GM18505 (cell line): ENCODE results near the gene MAD1L1.

Experiments used
- ATAC-seq: cut with Tn5 transposase; IDR thresholded peaks from one replicate; pipeline ENCODE4 v1.9.1; 2021; ENCODE audit not compliant: unreplicated experiment
- POLR2A ChIP-seq: IDR thresholded peaks from 4 replicates; pipeline ENCODE4 v1.6.1; 2011; ENCODE audit warnings: borderline replicate concordance; ENCODE audit not compliant: insufficient read depth, insufficient read length; ENCODE audit errors: extremely low read depth

Gene MAD1L1

DNA sequence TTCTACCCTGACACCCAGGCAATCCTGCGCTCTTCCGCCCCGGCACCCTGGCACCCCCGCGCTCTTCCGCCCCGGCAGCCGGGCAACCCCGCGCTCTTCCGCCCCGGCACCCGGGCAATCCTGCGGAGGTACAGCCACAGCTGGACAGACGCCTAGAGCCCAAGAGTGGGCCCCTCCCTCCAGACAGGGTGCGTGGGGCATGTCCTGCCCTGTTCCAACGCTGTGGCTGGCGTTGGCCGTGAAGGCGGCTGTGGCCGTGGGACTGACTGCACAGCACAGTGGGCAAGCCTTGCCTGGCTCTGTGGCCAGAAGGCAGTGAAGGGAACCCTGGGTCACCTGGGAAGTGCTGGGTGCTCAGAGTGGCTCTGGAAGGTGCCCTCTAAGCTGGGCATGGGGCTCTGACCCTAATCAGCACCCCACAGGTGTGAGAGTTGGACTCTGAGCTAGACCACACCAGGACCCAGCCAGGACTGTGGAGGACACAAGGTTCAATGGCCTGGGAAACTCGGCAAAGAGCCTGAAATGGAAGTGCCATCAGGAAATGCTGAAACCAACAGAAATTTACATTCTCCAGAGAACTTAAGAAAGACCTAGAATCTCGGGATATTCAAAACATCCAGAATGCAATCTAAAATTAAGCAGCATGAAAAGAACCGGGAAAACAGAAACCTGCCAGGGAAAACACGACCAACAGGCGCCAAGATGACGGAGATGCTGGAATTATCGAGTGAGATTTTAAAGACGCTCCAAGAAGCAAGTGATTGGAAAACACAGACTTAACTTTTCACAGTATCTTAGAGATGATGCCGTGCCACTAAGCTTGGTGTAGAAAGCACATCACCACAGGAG, 309.1 kb downstream of the MAD1L1 start:
- ATAC-seq: no peak
- TF ChIP-seq POLR2A: no peak

DNA sequence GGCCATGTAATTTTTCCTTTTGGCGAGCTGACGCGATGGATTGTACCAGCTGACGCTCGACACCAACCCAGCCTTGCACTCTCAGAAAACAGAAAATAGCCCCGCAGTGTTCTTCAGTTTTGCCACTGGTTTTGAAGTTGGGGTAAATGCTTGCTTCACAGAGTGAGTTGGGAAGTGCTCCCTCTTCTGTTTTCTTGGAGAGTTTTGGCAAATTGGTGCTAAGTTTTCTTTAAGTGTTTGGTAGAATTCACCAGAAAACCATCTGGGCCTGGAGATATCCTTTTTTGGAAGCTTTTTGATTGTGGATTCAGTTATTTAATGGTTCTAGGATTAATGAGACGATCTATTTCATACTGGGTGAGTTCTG, 309.9 kb downstream of the MAD1L1 start:
- TF ChIP-seq POLR2A: no peak
- no peak for ATAC-seq

DNA sequence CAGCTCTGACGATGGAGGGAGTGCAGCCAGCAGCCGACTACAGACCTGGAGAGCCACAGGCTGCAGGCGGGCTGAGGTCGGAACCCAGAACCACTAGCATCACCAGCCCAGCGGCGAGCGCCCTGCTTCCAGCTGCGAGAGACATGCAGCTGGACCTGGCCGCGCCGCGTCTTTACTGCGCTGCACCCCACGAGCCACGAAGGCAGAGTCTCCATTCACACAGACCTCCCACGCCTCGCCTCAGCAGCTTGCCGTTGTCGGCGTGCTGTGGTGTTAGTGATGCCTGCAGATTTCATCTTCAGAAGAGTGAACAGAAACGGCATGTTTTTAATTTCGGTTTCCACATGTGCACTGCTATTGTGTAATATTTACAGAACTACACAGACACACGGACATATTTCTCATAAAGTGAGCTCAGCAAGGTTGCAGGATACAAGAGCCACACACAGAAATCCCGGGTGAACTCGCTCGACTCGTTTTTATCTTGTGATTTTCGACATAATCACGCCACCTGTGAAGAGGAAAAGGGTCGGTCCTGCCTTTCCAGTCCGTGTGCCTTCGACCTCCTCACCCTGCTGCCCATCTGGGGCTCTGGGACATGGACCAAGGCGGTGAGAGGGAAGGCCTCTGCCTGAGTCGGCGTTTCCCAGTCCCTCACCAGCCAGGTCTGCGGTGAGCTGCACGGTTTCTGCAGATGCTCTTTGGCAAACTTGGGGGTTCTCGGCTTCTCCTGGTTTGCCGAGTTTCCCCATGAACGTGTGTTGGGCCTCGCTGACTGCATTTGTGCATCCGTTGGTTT, 310.5 kb downstream of the MAD1L1 start:
- ATAC-seq: no peak
- no peak for TF ChIP-seq POLR2A

DNA sequence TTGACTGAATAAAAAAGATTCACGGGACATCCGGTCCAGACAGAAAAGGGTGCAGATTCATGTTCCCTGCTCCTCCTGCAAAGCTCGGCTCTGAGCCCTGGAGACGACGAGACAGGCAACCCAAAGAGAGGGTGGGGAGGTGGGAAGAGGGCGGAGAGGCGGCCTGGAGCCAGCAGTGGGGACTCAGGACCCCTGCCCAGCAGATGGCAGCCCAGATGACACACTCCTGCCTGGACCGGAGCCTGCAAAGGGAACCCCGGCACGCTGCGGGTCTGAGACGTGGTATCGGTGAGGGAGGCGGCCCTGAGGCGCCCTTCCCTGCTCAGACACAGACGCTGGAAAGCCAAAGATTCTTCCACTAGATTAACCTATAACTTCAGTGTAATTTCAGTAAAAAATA, 311.9 kb downstream of the MAD1L1 start:
- TF ChIP-seq POLR2A: no peak
- ATAC-seq: no peak

DNA sequence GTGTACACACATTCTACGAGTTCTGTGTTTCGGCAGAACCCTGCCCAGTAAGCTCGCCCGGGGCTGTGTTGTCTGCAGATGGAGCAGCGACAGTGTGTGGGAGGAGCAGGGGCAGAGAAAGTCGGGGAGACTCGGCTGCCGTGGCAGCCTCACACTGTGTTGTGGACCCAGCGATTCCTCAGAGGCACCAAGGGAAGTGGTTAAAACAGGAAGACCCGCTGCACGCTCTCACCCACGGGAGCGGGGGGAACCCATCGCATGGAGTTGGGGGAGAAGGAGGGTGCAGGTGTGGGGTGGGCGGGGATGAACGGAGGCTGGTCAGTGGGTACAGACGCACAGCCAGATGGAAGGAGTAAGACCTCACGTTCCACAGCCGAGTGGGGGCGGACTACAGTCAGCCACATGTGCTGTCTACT, 312.5 kb downstream of the MAD1L1 start:
- no peak for ATAC-seq
- no peak for TF ChIP-seq POLR2A

DNA sequence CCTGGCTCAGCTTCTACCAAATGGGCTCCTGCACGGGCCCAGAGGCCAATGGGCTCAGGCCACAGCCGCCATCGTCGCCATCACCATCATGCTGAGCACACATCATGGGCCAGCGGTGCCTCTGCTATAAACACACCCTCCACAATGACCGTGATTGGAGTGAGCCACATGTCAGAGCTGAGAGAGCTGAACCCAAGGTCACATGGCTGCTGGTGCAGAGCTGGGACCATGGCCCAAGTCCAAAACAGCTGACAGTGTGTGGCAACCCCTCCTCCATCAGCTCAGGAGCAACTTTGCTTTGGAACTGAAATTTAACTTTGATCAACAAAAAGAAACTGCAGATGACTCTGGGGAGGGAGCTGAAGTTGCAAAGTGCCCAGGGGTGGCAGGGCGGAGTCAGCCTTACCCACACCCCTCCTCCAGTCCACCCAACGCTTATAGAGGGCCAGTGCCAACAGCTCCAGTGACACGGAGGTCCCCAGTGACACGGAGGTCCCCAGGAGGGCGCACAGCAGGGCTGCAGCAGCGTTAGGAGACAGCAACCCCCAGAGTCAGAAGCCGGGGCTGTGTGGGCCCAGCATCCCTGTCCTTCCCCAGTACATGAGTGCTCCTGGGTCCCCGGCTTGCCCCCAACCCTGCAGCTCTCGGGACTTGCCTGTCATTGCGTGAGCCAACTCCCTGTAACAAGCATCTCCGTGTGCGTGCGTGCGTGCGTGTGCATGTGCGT, 313.0 kb downstream of the MAD1L1 start:
- ATAC-seq: no peak
- TF ChIP-seq POLR2A: no peak

DNA sequence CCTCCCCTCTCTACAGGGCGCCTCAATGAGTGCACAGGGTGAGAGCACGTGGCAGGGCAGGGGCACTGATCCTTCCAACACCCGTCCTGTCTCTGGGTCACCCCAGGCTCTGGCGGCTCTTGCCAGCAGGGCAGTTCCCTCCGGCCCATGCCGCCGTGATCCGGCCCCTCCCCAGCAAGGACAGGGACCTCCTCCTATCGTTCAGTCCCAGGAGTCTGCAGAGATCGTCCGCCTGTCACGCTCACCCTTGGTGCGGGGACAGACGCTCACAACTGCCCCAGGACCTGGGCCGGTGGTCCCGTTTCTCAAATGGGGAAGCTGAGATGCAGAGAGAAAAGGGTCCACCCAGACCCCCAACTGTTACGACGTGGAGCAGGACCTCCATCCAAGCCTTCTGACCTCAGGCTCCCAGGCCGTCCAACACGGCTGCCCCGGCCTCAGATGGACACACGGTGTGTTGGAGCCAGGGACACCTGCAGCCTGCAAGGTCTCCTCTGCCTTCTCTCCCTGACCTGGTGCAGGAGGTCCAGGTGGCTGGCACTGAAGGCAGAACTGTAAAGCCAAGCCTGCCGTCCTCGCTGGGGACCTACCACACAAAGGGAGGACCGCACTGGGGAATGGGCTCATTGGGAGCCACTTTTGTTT, 313.7 kb downstream of the MAD1L1 start:
- ATAC-seq: no peak
- no peak for TF ChIP-seq POLR2A

DNA sequence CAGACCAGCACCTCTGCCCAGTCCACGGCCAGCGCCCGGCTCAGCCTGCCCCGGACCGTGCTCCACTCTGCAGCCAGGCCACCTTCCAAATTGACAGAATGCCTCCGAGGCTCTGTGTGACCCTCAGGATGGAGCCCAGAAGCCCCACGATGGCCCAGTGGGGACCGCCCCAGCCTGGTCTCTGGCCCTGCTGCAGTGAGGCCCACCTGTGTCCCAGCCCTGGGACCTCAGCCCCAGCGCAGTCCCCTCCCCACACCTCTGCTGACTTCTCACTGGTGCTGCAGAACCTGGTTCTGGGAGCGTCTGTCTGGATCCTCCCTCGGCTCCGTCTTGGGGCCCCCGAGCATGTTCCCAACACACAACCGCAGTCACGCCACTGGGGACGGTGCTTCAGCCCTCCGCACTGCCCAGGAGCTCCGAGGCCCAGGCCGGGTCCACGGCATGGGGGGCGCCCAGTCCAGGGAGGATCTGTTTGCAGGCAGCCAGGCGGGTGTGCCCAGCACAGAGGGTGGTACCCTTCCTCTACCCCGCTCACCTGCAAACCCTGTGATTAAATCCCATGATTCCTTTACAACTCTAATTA, 314.6 kb downstream of the MAD1L1 start:
- no peak for ATAC-seq
- TF ChIP-seq POLR2A: no peak

GRCh38 chr7:1917221-1918062, 315.3 kb downstream of the MAD1L1 start:
- no peak for TF ChIP-seq POLR2A
- no peak for ATAC-seq

- no peak for TF ChIP-seq POLR2A
- ATAC-seq: no peak
Measured at GRCh38 chr7:1916601-1916970, 316.2 kb downstream of the MAD1L1 start.

DNA sequence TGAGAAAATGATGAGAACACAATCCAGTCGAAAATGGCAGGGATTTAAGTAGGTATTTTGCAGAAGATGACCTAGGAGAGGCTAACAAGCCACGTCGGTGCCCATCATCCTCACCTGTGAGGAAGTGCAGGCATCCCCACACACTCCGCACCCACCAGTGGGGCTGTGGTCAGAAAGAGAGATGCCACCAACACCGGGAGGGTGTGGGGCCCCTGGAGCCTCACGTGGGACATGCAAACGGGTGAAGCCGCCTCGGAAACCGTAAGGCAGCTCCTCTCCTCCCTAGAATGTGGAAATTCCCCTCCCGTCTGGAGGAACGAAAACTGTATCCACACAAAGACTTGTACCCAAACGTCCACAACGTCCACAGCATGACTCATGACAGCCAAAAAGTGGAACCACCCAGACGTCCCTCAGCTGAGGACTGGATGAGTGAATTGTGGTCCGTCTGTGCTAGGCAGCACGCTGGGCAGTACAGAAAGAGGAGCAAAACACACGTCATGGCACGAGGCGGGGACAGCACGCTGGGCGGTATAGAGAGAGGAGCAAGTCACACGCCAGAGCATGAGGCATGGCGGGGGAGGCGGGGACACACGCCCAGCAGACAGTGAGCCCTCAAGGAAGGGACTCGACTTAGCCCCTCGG, 316.7 kb downstream of the MAD1L1 start:
- TF ChIP-seq POLR2A: no peak
- ATAC-seq: no peak
